Limb (tissue), 2 donors: ENCODE measurements around the gene KDM4D.
"Not testable (repeated sequence)": the region's sequence is repeated elsewhere in the genome, so short reads cannot be mapped to it uniquely, and the experiment has no call there.

ENCODE experiments used
- DNase-seq, 2 donors: peaks; one replicate each; pipeline ENCODE4 v3.0.0-alpha.2; 2016; ENCODE audit errors: extremely low spot score in 2 of 2

KDM4D gene

GRCh38 chr11:94958121-94958696 is 15.3 kb upstream of the KDM4D start:
- peak; percentile 43 to 54 for DNase-seq

- no peak for DNase-seq
Observed at GRCh38 chr11:94959179-94959578, 14.3 kb upstream of the KDM4D start.

GRCh38 chr11:94960488-94960887 is 13.0 kb upstream of the KDM4D start:
- no peak for DNase-seq

GRCh38 chr11:94961255-94961654 is 12.3 kb upstream of the KDM4D start:
- no peak for DNase-seq

GRCh38 chr11:94964934-94965333 is 8.6 kb upstream of the KDM4D start:
- no peak for DNase-seq

GRCh38 chr11:94968334-94968958 is 5.1 kb upstream of the KDM4D start:
- DNase-seq = peak in 1 of 2 donors; percentile 40

- no peak for DNase-seq
Observed at GRCh38 chr11:94972700-94973098, 810 bp upstream of the KDM4D start.

- no peak for DNase-seq
Observed at GRCh38 chr11:94974178-94974577, 669 bp downstream of the KDM4D start.

- no peak for DNase-seq
Observed at GRCh38 chr11:94975599-94975998, 2.1 kb downstream of the KDM4D start.

- no peak for DNase-seq
Observed at GRCh38 chr11:94987378-94987777, 13.9 kb downstream of the KDM4D start.

- no peak for DNase-seq
Observed at GRCh38 chr11:94988748-94989147, 15.2 kb downstream of the KDM4D start.

GRCh38 chr11:94993400-94993943 is 20.0 kb downstream of the KDM4D start:
- no peak for DNase-seq

GRCh38 chr11:94997437-94997836 is 23.9 kb downstream of the KDM4D start:
- DNase-seq = no peak

- DNase-seq = no peak
Observed at GRCh38 chr11:94998285-94998684, 24.8 kb downstream of the KDM4D start.

GRCh38 chr11:95003716-95004115 is 30.2 kb downstream of the KDM4D start:
- DNase-seq = no peak

GRCh38 chr11:95005642-95006041 is 32.1 kb downstream of the KDM4D start:
- no peak for DNase-seq

- no peak for DNase-seq
Observed at GRCh38 chr11:95011376-95011775, 37.9 kb downstream of the KDM4D start.

- no peak for DNase-seq
Observed at GRCh38 chr11:95014184-95014821, 40.8 kb downstream of the KDM4D start.

GRCh38 chr11:95016139-95016538 is 42.6 kb downstream of the KDM4D start:
- no peak for DNase-seq

- DNase-seq = not testable (repeated sequence)
Observed at GRCh38 chr11:95021468-95021867, 48.0 kb downstream of the KDM4D start.

GRCh38 chr11:95024958-95025357 is 51.4 kb downstream of the KDM4D start, which contains the start of gene KDM4E:
KDM4E (plus strand) TSS chr11:95025258; CDS start chr11:95025558, 300 bp downstream.
- no peak for DNase-seq

GRCh38 chr11:95025594-95025993 is 52.1 kb downstream of the KDM4D start:
- DNase-seq = not testable (repeated sequence)

- no peak for DNase-seq
Observed at GRCh38 chr11:95028357-95028756, 54.8 kb downstream of the KDM4D start.
